Astrocyte (in vitro differentiated cells and primary cell): Measurements from ENCODE around the gene OR10K2. TPM values are rescaled to one million over a fixed set of nuclear protein-coding genes. Genes with fewer than 3 reads are reported as not detected.

ENCODE experiments used
- DNase-seq: peaks from one replicate; pipeline ENCODE4 v3.0.0-alpha.2; 2010; ENCODE audit warnings: low read depth
- FAIRE-seq: peaks from 2 replicates; lab custom pipeline; 2011; peaks lifted over from hg19 to GRCh38; lab: Jason Lieb, UNC
- H2AFZ ChIP-seq: 2 replicates; pipeline ENCODE4 v1.6.0; 2012; ENCODE audit warnings: low read depth, low read length, inconsistent platforms
- H3K27ac ChIP-seq: 2 replicates; pipeline ENCODE4 v1.5.1; 2011; ENCODE audit warnings: low read depth, low read length, inconsistent platforms
- H3K27me3 ChIP-seq: 2 replicates; pipeline ENCODE4 v1.6.0; 2011; ENCODE audit warnings: low read length, inconsistent platforms; ENCODE audit not compliant: insufficient read depth
- H3K36me3 ChIP-seq: 2 replicates; pipeline ENCODE4 v1.5.1; 2011; ENCODE audit warnings: low read length, inconsistent platforms; ENCODE audit not compliant: insufficient read depth
- H3K4me1 ChIP-seq: 2 replicates; pipeline ENCODE4 v1.5.1; 2011; ENCODE audit warnings: low read length, inconsistent platforms; ENCODE audit not compliant: insufficient read depth
- H3K4me2 ChIP-seq: 2 replicates; pipeline ENCODE4 v1.6.0; 2012; ENCODE audit warnings: low read length, inconsistent platforms
- H3K4me3 ChIP-seq: 2 replicates; pipeline ENCODE4 v1.5.1; 2011; ENCODE audit warnings: low read depth, mild to moderate bottlenecking, low read length, inconsistent platforms; ENCODE audit not compliant: insufficient read depth
- H3K79me2 ChIP-seq: 2 replicates; pipeline ENCODE4 v1.6.0; 2012; ENCODE audit warnings: mild to moderate bottlenecking, low read length, inconsistent platforms; ENCODE audit not compliant: insufficient read depth
- H3K9ac ChIP-seq: 2 replicates; pipeline ENCODE4 v1.6.0; 2012; ENCODE audit warnings: mild to moderate bottlenecking, low read length, inconsistent platforms
- H3K9me3 ChIP-seq: 2 replicates; pipeline ENCODE4 v1.5.1; 2012; ENCODE audit warnings: low read depth, mild to moderate bottlenecking, low read length, inconsistent platforms; ENCODE audit not compliant: insufficient read depth
- H4K20me1 ChIP-seq: 2 replicates; pipeline ENCODE4 v1.6.0; 2012; ENCODE audit warnings: low read length, inconsistent platforms; ENCODE audit not compliant: insufficient read depth
- H3K27ac Mint-ChIP-seq: one replicate; pipeline ENCODE4 v1.8.0; 2021; ENCODE audit warnings: mild to moderate bottlenecking, mixed read lengths; ENCODE audit not compliant: unreplicated experiment
- H3K27me3 Mint-ChIP-seq: one replicate; pipeline ENCODE4 v1.8.0; 2021; ENCODE audit warnings: low read depth, mixed read lengths; ENCODE audit not compliant: unreplicated experiment
- H3K36me3 Mint-ChIP-seq: one replicate; pipeline ENCODE4 v1.8.0; 2021; ENCODE audit warnings: low read depth, mixed read lengths; ENCODE audit not compliant: unreplicated experiment
- H3K4me1 Mint-ChIP-seq: one replicate; pipeline ENCODE4 v1.8.0; 2021; ENCODE audit warnings: low read depth, mixed read lengths; ENCODE audit not compliant: unreplicated experiment
- H3K4me3 Mint-ChIP-seq: one replicate; pipeline ENCODE4 v1.8.0; 2021; ENCODE audit warnings: mild to moderate bottlenecking, moderate library complexity, mixed read lengths; ENCODE audit not compliant: unreplicated experiment
- H3K9me3 Mint-ChIP-seq: one replicate; pipeline ENCODE4 v1.8.0; 2021; ENCODE audit warnings: mild to moderate bottlenecking, mixed read lengths; ENCODE audit not compliant: unreplicated experiment
- EZH2 ChIP-seq: IDR thresholded peaks from 2 replicates; pipeline ENCODE4 v1.6.1; 2012; ENCODE audit warnings: mild to moderate bottlenecking, low read length, inconsistent platforms; ENCODE audit not compliant: insufficient read depth
- total RNA-seq: library from RNA; stranded (reverse); gene quantifications from 2 replicates; pipeline ENCODE4 v1.2.1, GENCODE V29; 2021
- TF ChIP-seq, protein P1 (sequence below): IDR thresholded peaks from 2 replicates; pipeline ENCODE4 v1.5.1; 2011; ENCODE audit warnings: low read depth, mild to moderate bottlenecking, inconsistent platforms, low read length, moderate library complexity; ENCODE audit not compliant: insufficient read depth

OR10K2 gene
- total RNA-seq, 1 donor from 2014 or later = not detected

DNA sequence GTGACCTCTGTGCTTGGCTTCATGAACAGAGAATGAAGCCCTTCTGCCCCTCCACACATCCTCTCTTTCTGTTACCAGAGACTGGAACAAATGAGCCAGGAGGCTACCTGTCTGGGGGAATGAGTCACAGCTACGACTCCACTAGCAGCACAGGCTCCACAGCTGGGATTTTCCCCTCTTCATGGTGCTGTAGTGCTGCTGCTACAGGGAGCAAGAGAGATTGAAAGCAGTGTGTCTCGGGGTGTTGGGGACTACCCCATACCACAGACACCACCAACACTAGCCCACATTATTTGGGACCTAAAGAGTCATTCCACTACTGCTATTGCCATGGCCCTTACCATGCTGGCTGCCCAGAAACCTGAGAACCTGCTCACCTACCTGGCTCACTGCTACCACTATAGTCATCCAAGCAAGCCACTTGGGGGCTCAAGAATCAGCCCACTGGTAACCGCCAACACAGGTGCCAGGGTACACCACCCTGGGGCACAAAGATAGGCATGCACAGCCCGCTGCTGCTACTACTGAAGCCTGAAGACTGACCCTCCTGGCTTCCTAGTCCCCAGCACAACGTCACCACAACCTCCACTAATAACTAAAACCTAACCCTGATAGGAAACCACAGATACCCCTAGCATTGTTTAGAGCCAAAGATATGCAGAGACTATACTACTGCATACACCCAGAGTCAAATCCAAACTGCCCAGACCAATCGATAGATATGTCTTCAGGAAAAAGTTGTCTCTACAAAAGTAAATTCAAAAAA lies 54.7 kb downstream of the OR10K2 start:
- Histone ChIP-seq H3K9me3 (peaks cover 8% of the 10 kb centered on the region), H3K36me3 (no peaks in the 10 kb centered on the region), H4K20me1 (no peaks in the 10 kb centered on the region), H2AFZ (no peak overlapping the region), H3K4me1 (no peaks in the 10 kb centered on the region), H3K79me2 (no peaks in the 10 kb centered on the region), H3K9ac (no peak overlapping the region), H3K4me2 (no peak overlapping the region), H3K27me3 (no peaks in the 10 kb centered on the region), H3K4me3 (no peak overlapping the region), H3K27ac (no peak overlapping the region)
- FAIRE-seq = no peak
- Mint-ChIP-seq H3K27ac (no peak overlapping the region), H3K36me3 (no peaks in the 10 kb centered on the region), H3K27me3 (no peaks in the 10 kb centered on the region), H3K4me1 (peaks cover 4% of the 10 kb centered on the region), H3K4me3 (no peak overlapping the region), H3K9me3 (peaks cover 7% of the 10 kb centered on the region)
- no peak for DNase-seq
- TF ChIP-seq, protein P1, sequence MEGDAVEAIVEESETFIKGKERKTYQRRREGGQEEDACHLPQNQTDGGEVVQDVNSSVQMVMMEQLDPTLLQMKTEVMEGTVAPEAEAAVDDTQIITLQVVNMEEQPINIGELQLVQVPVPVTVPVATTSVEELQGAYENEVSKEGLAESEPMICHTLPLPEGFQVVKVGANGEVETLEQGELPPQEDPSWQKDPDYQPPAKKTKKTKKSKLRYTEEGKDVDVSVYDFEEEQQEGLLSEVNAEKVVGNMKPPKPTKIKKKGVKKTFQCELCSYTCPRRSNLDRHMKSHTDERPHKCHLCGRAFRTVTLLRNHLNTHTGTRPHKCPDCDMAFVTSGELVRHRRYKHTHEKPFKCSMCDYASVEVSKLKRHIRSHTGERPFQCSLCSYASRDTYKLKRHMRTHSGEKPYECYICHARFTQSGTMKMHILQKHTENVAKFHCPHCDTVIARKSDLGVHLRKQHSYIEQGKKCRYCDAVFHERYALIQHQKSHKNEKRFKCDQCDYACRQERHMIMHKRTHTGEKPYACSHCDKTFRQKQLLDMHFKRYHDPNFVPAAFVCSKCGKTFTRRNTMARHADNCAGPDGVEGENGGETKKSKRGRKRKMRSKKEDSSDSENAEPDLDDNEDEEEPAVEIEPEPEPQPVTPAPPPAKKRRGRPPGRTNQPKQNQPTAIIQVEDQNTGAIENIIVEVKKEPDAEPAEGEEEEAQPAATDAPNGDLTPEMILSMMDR = no peak
- TF ChIP-seq EZH2 = no peak

Other genes with a start within 250 kb of the OR10K2 start
- 0.18 TPM in 1 of 2 replicates, not detected in the other for gene CD1D, start 245.3 kb downstream of the OR10K2 start, total RNA-seq
- not detected in 2 replicates for gene CD1A, start 171.8 kb downstream of the OR10K2 start, total RNA-seq
- not detected in 2 replicates for gene CD1C, start 136.3 kb downstream of the OR10K2 start, total RNA-seq
- not detected in 2 replicates for gene CD1B, start 94.7 kb downstream of the OR10K2 start, total RNA-seq
- not detected in 2 replicates for gene CD1E, start 72.3 kb downstream of the OR10K2 start, total RNA-seq
- not detected in 2 replicates for gene OR10T2, start 26.8 kb downstream of the OR10K2 start, total RNA-seq
- gene OR10K1, start 35.6 kb upstream of the OR10K2 start, total RNA-seq = not detected in 2 replicates
- gene OR10R2, start 46.0 kb upstream of the OR10K2 start, total RNA-seq = not detected in 2 replicates
- not detected in 2 replicates for gene OR6Y1, start 128.2 kb upstream of the OR10K2 start, total RNA-seq
- not detected in 2 replicates for gene OR6P1, start 144.3 kb upstream of the OR10K2 start, total RNA-seq
- gene OR10X1, start 153.7 kb upstream of the OR10K2 start, total RNA-seq = not detected in 2 replicates
- not detected in 2 replicates for gene OR10Z1, start 179.0 kb upstream of the OR10K2 start, total RNA-seq